ENCODE data around the gene ATAD1.

DNA sequence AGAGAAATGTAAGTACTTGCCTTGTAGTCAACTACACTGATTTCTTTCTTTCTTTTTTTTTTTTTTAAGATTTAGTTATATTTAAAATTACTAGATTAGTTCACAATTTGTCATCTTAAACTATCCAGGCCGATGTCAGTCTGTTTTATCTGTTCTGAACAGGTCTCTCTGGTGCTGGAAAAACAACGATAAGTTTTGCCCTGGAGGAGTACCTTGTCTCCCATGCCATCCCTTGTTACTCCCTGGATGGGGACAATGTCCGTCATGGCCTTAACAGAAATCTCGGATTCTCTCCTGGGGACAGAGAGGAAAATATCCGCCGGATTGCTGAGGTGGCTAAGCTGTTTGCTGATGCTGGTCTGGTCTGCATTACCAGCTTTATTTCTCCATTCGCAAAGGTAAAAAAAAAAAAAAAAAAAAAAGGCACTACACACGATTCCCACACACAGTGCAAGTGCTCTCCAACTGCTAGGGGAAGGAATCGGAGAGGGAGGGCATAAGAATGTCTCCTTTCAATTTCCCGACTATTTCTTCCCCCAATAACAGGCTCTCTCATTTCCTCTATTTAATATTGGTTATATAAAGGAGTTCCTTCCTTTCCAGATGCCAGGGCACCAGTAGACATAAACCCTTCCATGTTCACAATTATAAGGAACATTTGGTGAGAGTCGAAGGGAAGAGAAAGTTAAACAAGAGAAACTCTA, 105.0 kb downstream of the ATAD1 start:
- no peak for TF ChIP-seq CTCF (IDR thresholded peaks at IDR 0.05)
- no peak for TF ChIP-seq POLR2A (IDR thresholded peaks at IDR 0.05)

Measured in testis (tissue), 2 donors.